Peyer's patch (tissue), 4 donors: Measurements from ENCODE around the gene DCLK1.

Experiments used
- POLR2A ChIP-seq, 2 donors: fragments of 450-650 bp; IDR thresholded peaks; one replicate each; pipeline ENCODE4 v1.5.1; 2017; ENCODE audit warnings: antibody characterized with exemption in 2 of 2, mild to moderate bottlenecking in 2 of 2, moderate library complexity in 2 of 2
- TF ChIP-seq, protein P1 (sequence below), 6 experiments: fragments of 450-650 bp in 4 of 6; fragments of 200-600 bp in 2 of 6; sonication (generic) in 1 of 6; IDR thresholded peaks; one replicate each; pipeline ENCODE4 v1.5.1; 2017 to 2019; ENCODE audit warnings: antibody characterized with exemption in 6 of 6, mild to moderate bottlenecking in 3 of 6, moderate library complexity in 1 of 6

DNA sequence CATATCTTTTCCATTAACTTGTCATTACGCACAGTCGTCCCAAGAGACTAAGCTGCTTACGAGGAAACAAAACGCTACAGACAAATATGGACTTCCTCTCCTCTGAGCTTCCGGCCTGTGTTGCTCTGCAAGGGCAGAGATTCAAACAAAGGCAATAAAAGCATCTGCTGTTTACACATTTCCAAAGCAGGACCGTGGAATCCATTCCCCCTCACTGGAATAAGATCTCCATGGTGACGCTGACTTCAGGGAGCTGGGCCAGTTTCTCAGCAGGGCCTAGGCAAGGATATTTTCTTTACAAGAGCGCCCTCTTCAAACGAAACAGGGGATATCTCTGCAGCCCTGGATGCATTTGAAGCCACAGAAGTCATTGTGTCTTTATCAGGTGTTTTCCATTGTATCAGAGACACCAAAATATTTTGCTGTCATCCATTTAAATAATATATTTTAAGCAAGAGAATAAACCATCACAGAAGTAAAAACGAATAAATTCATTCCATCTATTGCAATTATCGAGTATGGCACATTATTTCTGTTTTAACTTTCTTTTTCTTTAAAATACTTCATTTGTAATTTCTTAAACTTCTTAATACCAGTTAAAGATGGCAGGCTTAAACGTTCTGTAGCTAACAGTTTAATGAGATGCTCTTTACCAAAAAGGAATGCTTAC, 177.5 kb downstream of the DCLK1 start:
- TF ChIP-seq, protein P1, sequence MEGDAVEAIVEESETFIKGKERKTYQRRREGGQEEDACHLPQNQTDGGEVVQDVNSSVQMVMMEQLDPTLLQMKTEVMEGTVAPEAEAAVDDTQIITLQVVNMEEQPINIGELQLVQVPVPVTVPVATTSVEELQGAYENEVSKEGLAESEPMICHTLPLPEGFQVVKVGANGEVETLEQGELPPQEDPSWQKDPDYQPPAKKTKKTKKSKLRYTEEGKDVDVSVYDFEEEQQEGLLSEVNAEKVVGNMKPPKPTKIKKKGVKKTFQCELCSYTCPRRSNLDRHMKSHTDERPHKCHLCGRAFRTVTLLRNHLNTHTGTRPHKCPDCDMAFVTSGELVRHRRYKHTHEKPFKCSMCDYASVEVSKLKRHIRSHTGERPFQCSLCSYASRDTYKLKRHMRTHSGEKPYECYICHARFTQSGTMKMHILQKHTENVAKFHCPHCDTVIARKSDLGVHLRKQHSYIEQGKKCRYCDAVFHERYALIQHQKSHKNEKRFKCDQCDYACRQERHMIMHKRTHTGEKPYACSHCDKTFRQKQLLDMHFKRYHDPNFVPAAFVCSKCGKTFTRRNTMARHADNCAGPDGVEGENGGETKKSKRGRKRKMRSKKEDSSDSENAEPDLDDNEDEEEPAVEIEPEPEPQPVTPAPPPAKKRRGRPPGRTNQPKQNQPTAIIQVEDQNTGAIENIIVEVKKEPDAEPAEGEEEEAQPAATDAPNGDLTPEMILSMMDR (IDR thresholded peaks at IDR 0.05): peak in 4 of 6 experiments; percentile 14 to 22 (median 20)
- TF ChIP-seq POLR2A (IDR thresholded peaks at IDR 0.05): no peak
